Small intestine (tissue), 7 donors: ENCODE results near the gene ANAPC7. TPM values are rescaled to one million over a fixed set of nuclear protein-coding genes. Genes with fewer than 3 reads are reported as not detected.
"Not testable (repeated sequence)": the region's sequence is repeated elsewhere in the genome, so short reads cannot be mapped to it uniquely, and the experiment has no call there.

ENCODE experiments used
- DNase-seq, 2 donors: peaks; one replicate each; pipeline versions ENCODE4 v3.0.0 to v3.0.0-alpha.2; 2013
- FAIRE-seq: peaks from 2 replicates; lab custom pipeline; 2012; peaks lifted over from hg19 to GRCh38; lab: Jason Lieb, UNC
- H3K27ac ChIP-seq, 3 donors: one replicate each; pipeline ENCODE4 v1.5.1; 2013; ENCODE audit warnings: low read length in 2 of 3, mild to moderate bottlenecking in 2 of 3, control low read depth in 1 of 3, inconsistent platforms in 1 of 3, low read depth in 1 of 3, moderate library complexity in 1 of 3
- H3K27me3 ChIP-seq, 3 donors: one replicate each; pipeline ENCODE4 v1.6.1; 2013; ENCODE audit warnings: low read length in 3 of 3, inconsistent platforms in 1 of 3; ENCODE audit not compliant: control insufficient read depth in 3 of 3, insufficient read depth in 3 of 3
- H3K36me3 ChIP-seq, 3 donors: one replicate each; pipeline ENCODE4 v1.6.1; 2013; ENCODE audit warnings: low read length in 3 of 3, inconsistent platforms in 1 of 3, low read depth in 1 of 3, mild to moderate bottlenecking in 1 of 3, moderate library complexity in 1 of 3; ENCODE audit not compliant: control insufficient read depth in 3 of 3, insufficient read depth in 2 of 3
- H3K4me1 ChIP-seq, 3 donors: one replicate each; pipeline ENCODE4 v1.6.1; 2013; ENCODE audit warnings: low read length in 2 of 3, inconsistent platforms in 1 of 3, low read depth in 1 of 3, mild to moderate bottlenecking in 1 of 3, moderate library complexity in 1 of 3; ENCODE audit not compliant: control insufficient read depth in 3 of 3, insufficient read depth in 2 of 3
- H3K4me3 ChIP-seq, 3 donors: one replicate each; pipeline ENCODE4 v1.5.1; 2013; ENCODE audit warnings: low read length in 3 of 3, control low read depth in 1 of 3, inconsistent platforms in 1 of 3, low read depth in 1 of 3, mild to moderate bottlenecking in 1 of 3, moderate library complexity in 1 of 3
- H3K9me3 ChIP-seq, 2 donors: one replicate each; pipeline ENCODE4 v1.6.1; 2013; ENCODE audit warnings: low read depth in 1 of 2, low read length in 1 of 2; ENCODE audit not compliant: control insufficient read depth in 2 of 2, insufficient read depth in 1 of 2
- WGBS, 3 donors: extraction: QIAGEN DNeasy Blood & Tissue Kit; methylation state at CpG; one replicate each; pipeline ENCODE4 v1.1.7; 2013; 5-methylcytosine and 5-hydroxymethylcytosine counted together
- polyA plus RNA-seq, 4 donors: library from polyadenylated mRNA; stranded (reverse) in 3 of 4; unstranded in 1 of 4; fragments of 200-250 nt in 3 of 4; fragments of 120-200 nt in 1 of 4; gene quantifications; one replicate each; pipeline versions ENCODE4 v1.2.1 to v1.2.3, GENCODE V29; 2013
- donor health status: healthy with polysubstance abuse.
- donor health status: control.
- donor health status: control.
- donor health status: Bipolar disorder and iron deficiency.
- donor health status: healthy.

The ANAPC7 gene
- polyA plus RNA-seq, 4 donors = 15.4 to 44.9 (median 24.0) TPM

DNA sequence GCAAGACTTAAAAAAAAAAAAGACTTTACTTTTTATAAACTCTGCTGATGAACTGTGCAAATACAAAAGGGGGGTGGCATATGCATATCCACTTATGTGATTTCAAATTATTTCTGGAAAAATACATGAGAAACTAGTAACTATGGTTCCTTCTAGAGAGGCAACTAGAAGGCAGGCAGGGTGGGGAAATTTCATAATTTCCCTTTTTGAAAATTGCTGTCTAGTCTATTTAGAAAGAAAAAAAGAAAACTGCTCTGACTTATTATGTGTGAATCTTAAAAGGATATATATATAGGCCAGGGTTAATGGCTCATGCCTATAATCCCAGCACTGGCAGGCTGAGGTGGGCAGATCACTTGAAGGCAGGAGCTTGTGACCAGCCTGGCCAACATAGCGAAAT, 42.3 kb downstream of the ANAPC7 start:
- no peak for DNase-seq
- H3K27me3 ChIP-seq = no peaks in the 10 kb centered on the region

GRCh38 chr12:110358384-110359097, 45.0 kb downstream of the ANAPC7 start:
- not testable (repeated sequence) for H3K9me3 ChIP-seq, H3K27me3 ChIP-seq, H3K27ac ChIP-seq, H3K36me3 ChIP-seq, DNase-seq, H3K4me1 ChIP-seq, H3K4me3 ChIP-seq, FAIRE-seq
- 80 to 86% (median 83%) methylated on average over 8 of the region's 8 CpGs for WGBS, 3 donors

More for the DNA sequence above, 42.3 kb downstream of the ANAPC7 start:
- Histone ChIP-seq H3K4me3 (no peak overlapping the region), H3K9me3 (no peaks in the 10 kb centered on the region), H3K27ac (no peak overlapping the region), H3K36me3 (no peaks in the 10 kb centered on the region), H3K4me1 (peaks cover 0 to 2% (median 0%) of the 10 kb centered on the region in 3 donors)
- FAIRE-seq = no peak
- 86 to 97% (median 86%) methylated on average over 1 of the region's 1 CpG for WGBS, 3 donors

- Histone ChIP-seq H3K9me3 (no peaks in the 10 kb centered on the region), H3K4me3 (no peak overlapping the region), H3K27ac (no peak overlapping the region), H3K36me3 (peaks cover 0 to 4% (median 3%) of the 10 kb centered on the region in 3 donors), H3K27me3 (no peaks in the 10 kb centered on the region), H3K4me1 (no peaks in the 10 kb centered on the region)
- peak in 1 of 2 donors; percentile 27 for DNase-seq
- WGBS, 3 donors = 11 to 31% (median 12%) methylated on average over 3 of the region's 3 CpGs
- no peak for FAIRE-seq
Measured at GRCh38 chr12:110355073-110355472, 48.4 kb downstream of the ANAPC7 start.

DNA sequence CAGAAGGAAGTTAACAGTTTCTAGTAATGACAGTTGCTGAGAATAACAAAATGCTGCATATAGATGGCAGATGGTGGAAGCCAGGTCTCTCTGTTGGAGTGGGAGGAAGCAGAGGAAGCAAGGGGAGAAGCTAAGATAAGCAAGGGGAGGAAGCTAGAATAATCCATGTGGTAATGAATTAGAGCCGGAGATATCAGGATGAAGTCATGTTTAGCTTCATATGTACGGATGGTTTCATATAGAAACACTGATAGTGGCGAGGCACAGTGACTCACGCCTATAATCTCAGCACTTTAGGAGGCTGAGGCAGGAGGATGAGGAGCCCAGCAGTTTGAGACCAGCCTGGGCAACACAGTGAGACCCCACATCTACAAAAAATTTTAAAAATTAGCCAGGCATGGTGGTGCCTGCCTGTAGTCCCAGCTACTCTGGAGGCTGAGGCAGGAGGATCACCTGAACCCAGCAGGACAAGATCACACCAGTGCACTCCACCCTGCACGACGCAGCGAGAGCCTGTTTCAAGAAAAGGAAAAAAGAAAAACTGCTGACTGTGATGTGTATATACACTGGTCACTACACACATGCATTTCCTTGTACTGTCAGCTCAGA, 49.2 kb downstream of the ANAPC7 start:
- no peaks in the 10 kb centered on the region for H3K27me3 ChIP-seq
- H3K4me1 ChIP-seq = no peaks in the 10 kb centered on the region
- no peaks in the 10 kb centered on the region for H3K9me3 ChIP-seq
- FAIRE-seq = no peak
- no peak overlapping the region for H3K4me3 ChIP-seq
- peaks cover 0 to 11% (median 3%) of the 10 kb centered on the region in 3 donors for H3K36me3 ChIP-seq
- no peak overlapping the region for H3K27ac ChIP-seq
- no peak for DNase-seq
- WGBS, 3 donors = 38 to 45% (median 41%) methylated on average over 7 of the region's 7 CpGs

GRCh38 chr12:110353211-110353965, 50.1 kb downstream of the ANAPC7 start:
- H3K27ac ChIP-seq = no peak overlapping the region
- FAIRE-seq (no peak), DNase-seq (no peak)
- H3K36me3 ChIP-seq = peaks cover 0 to 20% (median 9%) of the 10 kb centered on the region in 3 donors
- H3K27me3 ChIP-seq = no peaks in the 10 kb centered on the region
- H3K4me3 ChIP-seq = no peak overlapping the region
- no peaks in the 10 kb centered on the region for H3K4me1 ChIP-seq
- WGBS, 3 donors = 60 to 83% (median 61%) methylated on average over 13 of the region's 13 CpGs
- no peaks in the 10 kb centered on the region for H3K9me3 ChIP-seq

DNA sequence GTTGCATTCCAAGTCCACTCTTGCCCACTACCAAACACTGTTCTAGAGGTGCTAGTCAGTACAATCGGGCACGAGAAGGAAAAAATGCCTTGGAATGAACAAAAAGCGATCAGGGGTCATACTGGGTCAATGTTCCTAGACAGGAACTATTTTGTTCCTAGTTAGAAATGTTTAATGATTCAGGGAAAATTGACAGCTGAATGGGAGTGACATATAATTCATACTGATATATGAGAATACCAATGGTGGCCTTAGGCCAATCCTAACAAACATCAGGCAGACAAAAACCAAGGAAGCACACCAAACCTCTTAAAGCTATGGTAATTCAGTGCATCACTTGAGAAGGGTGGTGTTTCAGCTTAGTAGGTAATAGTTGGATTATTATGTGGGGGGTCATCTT, 51.1 kb downstream of the ANAPC7 start:
- WGBS, 3 donors = 75 to 87% (median 76%) methylated on average over 3 of the region's 3 CpGs
- no peaks in the 10 kb centered on the region for H3K9me3 ChIP-seq
- peaks cover 0 to 29% (median 16%) of the 10 kb centered on the region in 3 donors for H3K36me3 ChIP-seq
- no peaks in the 10 kb centered on the region for H3K4me1 ChIP-seq
- no peak overlapping the region for H3K27ac ChIP-seq
- no peak overlapping the region for H3K4me3 ChIP-seq
- FAIRE-seq (no peak), DNase-seq (no peak)
- H3K27me3 ChIP-seq = no peaks in the 10 kb centered on the region

DNA sequence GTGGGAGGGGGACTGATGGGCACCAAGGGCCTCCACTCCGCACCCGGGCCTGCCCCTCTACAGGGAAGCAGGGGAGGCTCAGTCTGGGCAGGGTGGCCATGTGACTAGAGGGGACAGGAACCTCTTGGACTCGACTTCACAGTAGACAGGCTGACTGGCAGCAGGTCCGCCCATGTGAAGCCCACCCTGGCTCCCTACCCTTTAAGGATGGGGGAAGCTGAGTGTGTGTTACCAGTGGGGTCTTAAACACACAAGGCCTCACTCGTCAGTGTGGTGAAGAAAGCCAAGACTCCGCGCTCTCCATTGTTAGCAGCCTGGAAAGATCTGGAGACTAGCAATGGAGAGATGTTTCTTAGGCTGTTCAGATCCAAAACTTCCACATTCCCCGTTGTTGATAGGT, 52.4 kb downstream of the ANAPC7 start:
- H3K36me3 ChIP-seq = peaks cover 2 to 31% (median 19%) of the 10 kb centered on the region in 3 donors
- no peaks in the 10 kb centered on the region for H3K27me3 ChIP-seq
- DNase-seq = no peak
- no peak overlapping the region for H3K4me3 ChIP-seq
- no peaks in the 10 kb centered on the region for H3K9me3 ChIP-seq
- 91 to 94% (median 93%) methylated on average over 8 of the region's 8 CpGs for WGBS, 3 donors
- no peak for FAIRE-seq
- no peaks in the 10 kb centered on the region for H3K4me1 ChIP-seq
- no peak overlapping the region for H3K27ac ChIP-seq

DNA sequence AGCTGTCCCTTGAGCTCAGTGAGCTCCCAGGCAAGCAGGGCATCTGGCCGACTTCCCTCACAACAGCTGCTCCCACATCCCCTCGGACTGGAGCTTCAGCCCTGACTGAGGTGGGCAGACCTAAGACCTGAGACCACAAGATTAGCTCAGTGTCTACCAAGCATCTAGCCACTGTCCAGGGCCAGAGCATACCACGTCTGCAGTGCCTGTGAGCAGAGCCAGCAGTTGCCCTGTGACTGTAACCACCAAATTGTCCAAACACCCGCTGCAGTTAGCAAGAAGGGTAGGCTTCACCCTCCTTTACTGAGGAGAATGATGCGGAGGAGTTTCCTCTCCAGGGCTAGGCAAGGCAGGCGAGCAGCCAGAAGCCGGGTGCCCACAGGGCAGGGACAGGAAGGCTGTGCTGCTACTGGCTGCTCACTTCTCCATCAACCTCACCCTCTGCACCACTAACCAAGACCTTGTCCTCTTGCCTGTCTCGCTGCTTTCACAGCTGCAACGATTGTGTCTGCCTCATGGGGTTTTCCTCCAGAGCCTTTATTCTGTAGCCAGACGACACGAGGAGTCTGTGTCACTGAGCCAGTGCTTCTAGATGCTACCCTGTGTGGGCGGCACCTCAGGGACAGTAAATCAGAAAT, 53.9 kb downstream of the ANAPC7 start:
- H3K36me3 ChIP-seq = peaks cover 12 to 46% (median 32%) of the 10 kb centered on the region in 3 donors
- no peak for FAIRE-seq

More for the DNA sequence above, 53.9 kb downstream of the ANAPC7 start:
- H3K4me1 ChIP-seq = no peaks in the 10 kb centered on the region
- H3K27ac ChIP-seq = no peak overlapping the region
- WGBS, 3 donors = 61 to 76% (median 66%) methylated on average over 12 of the region's 12 CpGs
- no peaks in the 10 kb centered on the region for H3K9me3 ChIP-seq
- DNase-seq = no peak
- H3K4me3 ChIP-seq = no peak overlapping the region
- H3K27me3 ChIP-seq = no peaks in the 10 kb centered on the region
